HG02981 (cell line): Measurements from ENCODE around the gene POLR2H.
A peak's percentile ranks its signal among the peaks of the same experiment; 100 is the strongest.
"Not testable (repeated sequence)": the region's sequence is repeated elsewhere in the genome, so short reads cannot be mapped to it uniquely, and the experiment has no call there.

Experiments
- ATAC-seq: cut with Tn5 transposase; IDR thresholded peaks from one replicate; pipeline ENCODE4 v1.9.1; 2021; ENCODE audit warnings: mild to moderate bottlenecking, moderate library complexity; ENCODE audit not compliant: unreplicated experiment

The POLR2H gene

GRCh38 chr3:184335661-184336546, 25.6 kb upstream of the POLR2H start:
- peak; percentile 75 for ATAC-seq

DNA sequence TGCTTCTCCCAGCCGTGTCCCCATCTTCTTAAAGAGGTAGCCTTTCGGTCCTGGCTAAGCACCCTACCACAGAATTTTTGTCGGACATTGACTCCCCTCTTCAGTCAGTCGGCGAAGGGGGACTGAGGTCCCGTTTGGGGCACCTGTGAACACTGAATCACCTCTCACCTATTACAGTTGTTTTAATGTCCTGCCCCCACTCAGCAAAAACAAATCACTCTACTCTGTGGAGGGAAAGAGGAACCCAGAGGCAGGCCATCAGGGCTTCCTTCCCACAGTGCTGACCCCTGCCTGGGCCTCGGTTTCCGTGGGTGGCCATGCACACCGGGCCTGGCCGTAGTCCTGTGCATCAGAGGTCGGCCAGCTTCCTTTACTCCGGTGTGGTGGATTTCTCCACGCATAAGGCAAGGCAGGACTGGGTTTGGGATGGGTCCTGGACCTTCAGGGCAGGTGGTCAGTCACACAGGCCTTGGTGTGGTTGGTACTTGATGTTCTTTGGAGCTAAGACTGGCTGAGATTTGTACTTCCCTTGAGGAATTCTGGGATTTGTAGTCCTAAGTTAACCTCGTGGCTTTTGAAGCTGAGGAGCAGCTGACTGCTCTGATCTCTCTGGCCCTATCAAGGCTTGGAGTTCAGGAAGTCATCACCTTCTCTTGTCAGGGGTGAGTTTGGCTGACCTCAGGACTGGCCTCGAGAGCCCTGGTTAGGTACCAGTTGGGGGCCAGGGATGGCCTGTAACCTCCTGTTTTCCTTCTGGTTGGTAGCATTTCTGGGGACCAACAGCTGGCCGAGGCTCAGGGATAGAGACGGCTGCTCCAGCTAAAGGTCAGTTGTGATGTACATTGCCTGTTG, 24.7 kb upstream of the POLR2H start:
- ATAC-seq: no peak

DNA sequence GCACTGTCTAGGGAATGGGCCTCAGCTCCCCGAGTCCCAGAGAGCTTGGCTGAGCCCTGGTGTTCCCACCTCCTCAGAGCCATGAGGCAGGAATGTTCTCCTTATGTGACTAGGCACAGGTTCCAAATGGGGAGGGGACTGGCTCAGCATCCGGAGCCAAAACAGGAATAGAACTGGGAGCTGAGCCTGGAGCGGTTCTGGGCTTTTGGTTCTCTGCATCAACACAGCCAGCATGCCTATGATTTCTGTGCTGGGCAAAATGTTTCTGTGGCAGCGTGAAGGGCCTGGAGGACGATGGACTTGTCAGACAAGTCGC, 24.2 kb upstream of the POLR2H start, which contains the start of gene FAM131A:
Gene FAM131A (plus strand): TSS at position 202 of the 316 bp plus-strand sequence. CDS start 31 bp downstream, at position 233.
- no peak for ATAC-seq

- ATAC-seq: no peak
These were observed 23.5 kb upstream of the POLR2H start for GRCh38 chr3:184337981-184338380.

- ATAC-seq: no peak
These were observed 23.0 kb upstream of the POLR2H start for GRCh38 chr3:184338511-184338945.

DNA sequence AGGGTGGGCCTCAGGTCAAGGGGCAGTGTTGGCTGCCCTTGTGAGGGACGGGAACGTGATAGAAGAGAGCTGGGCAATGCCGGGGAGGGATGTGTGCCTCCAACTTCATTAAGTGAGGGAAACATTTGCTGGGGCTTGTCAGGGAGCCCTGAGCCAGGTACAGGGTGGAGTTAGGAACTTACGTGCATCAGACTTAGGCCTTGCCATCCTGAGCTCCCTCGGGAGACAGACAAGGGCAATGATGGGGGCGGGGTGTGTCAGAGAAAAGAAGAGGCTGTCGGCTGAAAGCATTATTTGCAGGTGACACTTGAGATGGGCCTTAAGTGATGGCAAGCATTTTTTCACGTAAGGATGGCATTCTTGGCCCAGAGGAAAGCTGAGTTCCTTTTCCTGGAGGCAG, 22.5 kb upstream of the POLR2H start:
- ATAC-seq: no peak

DNA sequence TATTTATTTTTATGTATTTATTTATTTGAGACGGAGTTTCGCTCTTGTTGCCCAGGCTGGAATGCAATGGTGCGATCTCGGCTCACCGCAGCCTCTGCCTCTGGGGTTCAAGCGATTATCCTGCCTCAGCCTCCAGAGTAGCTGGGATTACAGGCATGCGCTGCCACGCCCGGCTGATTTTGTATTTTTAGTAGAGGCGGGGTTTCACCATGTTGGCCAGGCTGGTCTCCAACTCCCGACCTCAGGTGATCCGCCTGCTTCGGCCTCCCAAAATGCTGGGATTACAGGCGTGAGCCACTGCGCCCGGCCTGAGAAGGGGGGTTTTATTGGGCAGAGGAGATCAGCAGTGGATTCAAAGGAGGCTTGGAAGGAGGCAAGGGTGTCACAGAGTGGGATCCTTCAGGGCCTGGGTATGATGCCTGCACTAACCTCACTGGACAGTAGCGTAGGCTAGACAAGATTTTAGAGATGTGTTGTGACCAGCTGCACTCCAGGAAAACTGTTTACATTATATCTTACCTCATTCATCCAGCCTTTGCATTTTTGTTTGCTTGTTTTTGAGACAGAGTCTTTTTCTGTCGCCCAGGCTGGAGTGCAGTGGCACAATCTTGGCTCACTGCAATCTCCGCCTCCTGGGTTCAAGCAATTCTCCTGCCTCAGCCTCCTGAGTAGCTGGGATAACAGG, 21.9 kb upstream of the POLR2H start:
- not testable (repeated sequence) for ATAC-seq

GRCh38 chr3:184341925-184342324, 19.6 kb upstream of the POLR2H start:
- ATAC-seq: no peak

GRCh38 chr3:184343200-184343876, 18.2 kb upstream of the POLR2H start:
- ATAC-seq: no peak

GRCh38 chr3:184344579-184345316, 16.8 kb upstream of the POLR2H start:
- ATAC-seq: no peak

- no peak for ATAC-seq
These were observed 16.0 kb upstream of the POLR2H start for GRCh38 chr3:184345317-184346144.

GRCh38 chr3:184346480-184347190, 14.9 kb upstream of the POLR2H start:
- ATAC-seq: no peak

DNA sequence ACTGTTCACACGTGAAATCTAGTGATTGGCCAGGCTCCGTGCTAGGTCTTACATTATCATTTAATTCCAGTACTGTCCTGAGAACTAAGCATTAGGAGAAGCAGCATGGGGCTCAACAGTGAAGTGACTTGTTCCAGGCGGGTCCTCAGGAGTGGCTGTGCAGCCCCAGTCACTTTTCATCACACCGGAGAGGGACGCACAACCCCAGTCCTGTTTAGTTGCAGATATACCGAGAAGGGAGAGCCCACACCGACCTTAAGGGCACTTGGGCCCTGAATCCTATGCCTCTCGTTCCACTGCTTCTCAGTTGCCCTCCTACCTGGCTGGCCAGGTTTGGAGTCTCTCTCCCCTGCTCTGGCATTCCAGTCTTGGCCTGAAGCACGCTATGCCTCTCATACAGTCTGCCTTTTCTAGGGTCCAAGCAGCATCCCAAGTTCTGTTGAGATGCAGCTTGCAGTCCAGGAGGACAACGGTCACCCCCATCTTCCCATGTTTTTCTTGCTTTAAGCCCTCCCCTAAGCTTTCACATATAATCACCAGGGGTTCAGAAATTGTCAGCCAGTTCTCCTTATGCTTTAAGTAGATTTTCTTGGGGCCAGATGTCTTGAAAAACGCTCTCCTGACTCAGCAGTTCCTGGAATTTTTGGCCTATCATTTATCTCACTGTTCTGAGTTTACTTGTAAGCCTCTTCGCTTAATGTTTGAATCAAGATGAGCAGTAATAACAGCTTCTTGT, 14.0 kb upstream of the POLR2H start:
- no peak for ATAC-seq

DNA sequence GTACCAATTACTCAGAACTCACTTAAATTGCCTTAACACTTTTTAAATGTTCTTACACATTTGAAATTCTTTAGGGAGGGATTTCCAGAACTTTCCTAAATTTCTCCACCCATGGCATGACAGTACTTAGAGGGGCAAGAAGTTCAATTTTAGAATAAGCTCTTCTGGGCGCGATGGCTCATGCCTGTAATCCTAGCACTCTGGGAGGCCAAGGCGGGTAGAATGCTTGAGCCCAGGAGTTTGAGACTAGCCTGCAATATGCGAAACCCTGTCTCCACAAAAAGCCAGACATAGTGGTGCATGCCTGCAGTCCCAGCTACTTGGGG, 13.5 kb upstream of the POLR2H start:
- ATAC-seq: no peak

DNA sequence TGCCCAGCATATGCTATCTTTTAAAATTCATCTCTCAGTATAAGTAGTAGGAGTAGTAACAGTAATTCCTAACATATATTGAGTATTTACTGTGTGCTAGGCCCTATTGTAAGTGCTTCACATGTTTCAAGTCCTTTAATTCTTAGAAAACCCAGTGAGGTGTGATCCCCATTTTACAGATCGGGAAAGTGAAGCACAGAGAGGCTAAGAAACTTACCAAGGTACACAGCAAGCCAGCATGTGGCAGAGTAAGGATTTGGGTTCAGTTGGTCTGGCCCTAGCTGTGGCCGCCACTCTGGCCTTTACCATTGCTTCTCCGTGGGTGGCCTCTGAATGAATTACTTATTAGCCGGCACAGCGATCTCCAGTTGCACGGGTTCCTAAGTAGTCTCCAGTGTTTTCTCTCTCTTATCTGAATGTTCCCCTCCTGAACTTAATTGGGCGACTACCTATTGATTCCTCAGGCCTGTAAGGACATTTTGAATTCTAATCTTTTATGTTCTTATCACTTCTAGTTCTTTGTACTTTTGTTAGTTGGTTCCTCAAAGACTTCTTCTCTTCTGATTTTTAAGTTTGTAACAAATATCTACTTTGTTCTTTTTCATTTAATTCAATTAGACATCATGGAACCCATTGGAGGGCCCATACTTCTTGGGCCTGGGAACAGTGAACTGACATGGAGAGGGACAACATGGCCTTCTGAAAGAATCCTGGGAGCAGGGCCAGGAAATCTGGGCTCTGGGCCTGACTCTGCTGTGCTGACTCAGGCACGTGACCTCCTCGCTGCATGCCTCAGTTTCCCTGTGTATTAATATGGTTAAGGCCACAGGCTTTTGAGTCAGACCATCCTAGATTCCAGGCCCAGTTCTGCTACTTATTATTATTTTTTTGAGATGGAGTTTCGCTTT, 11.7 kb upstream of the POLR2H start:
- no peak for ATAC-seq

- ATAC-seq: no peak
These were observed 10.9 kb upstream of the POLR2H start for GRCh38 chr3:184350618-184351017.
